ENCODE measurements around the gene SLC6A18.

Gene SLC6A18

GRCh38 chr5:1203968-1204692 lies 21.1 kb upstream of the SLC6A18 start:
- no peak for DNase-seq

- DNase-seq, result no peak
These were observed 20.4 kb upstream of the SLC6A18 start for GRCh38 chr5:1204693-1205242.

DNA sequence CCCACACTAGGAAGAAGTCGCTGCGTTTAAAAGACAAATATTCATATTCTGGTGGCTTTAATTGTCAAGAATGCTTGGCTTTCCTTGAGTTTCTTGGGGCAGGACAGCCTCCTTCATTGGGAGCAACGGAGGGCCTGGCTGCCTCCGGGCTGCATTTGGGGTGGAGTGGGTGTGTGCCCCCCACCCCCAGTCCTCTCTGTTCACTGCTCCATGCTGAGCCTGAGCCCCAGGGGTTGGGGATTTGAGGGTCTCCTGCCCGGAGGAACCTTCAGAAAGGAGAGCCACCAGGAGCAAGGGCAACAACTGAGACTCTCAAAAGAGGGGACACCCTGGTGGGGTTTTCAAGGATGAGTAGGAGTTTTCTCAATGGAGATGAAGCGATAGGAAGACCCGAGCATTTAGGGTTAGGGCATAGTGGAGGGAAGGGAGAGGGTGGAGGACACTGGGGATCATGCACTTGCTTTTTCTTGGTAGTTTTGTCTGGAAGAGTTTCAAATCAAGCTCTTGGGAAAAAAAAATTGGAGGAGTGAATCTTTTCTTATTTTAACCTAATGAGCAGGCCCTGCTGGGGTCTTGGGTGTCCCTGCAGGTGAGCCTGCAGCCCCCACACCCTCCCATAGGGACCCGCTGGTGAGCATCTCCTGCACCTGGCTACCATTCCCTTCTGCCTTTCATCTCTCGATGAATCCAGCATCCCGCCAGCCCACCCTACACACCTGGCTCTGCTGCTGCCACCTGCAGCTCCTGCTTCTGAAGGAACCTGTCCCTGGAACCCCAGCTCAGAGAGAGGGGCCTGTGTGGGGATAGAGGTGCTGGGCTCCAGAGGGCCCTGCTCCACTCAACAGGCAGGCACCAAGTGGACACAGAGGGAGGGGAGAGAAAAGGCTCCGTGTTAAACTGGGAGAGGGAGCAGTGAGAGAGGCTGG lies 19.7 kb upstream of the SLC6A18 start:
- no peak for DNase-seq

DNA sequence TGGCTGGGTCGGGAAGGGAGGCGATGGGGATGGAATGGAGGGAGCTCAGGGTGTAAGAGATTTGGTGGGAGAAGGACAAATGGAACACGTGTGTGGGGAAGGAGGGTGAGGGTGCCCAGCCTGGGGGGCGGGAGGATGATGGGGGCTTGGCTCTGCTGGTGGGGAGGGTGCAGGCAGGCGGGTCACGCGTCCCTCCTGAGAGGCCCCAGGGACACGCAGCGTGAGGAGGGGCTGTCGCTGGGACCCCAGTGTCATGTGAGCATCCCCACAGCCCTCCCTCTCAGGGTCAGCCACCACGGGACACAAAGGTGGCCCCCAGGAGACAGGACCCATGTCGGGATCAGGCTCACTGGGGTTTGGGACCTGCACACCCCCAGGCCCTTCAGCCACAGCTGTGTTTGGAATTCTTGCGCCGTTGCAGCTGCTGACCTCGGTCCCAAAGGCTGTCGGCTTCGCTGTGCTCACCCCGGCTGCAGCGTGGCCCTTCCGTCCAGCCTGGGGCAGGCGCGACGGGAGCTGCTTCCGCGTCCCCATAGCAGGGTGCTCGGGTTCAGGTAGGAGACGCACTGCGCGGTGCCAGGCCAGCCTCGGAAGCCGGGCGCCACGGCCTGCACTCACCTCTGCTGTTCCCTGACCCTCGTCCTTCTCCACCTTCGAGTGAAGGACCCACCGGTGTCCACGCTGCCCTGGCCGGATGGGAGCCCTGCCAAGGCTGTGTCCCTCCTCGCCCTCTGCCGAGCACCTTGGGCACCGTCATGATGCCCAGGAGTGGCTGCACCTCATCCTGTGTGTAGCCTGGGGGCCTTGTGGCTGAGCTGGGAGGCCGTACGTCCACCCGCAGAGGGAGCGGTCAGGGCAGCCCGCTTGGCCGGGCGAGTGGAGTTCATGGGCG lies 18.4 kb upstream of the SLC6A18 start:
- DNase-seq, result no peak

GRCh38 chr5:1207555-1207954 lies 17.6 kb upstream of the SLC6A18 start:
- no peak for DNase-seq

GRCh38 chr5:1208221-1208742 lies 16.9 kb upstream of the SLC6A18 start:
- no peak for DNase-seq

DNA sequence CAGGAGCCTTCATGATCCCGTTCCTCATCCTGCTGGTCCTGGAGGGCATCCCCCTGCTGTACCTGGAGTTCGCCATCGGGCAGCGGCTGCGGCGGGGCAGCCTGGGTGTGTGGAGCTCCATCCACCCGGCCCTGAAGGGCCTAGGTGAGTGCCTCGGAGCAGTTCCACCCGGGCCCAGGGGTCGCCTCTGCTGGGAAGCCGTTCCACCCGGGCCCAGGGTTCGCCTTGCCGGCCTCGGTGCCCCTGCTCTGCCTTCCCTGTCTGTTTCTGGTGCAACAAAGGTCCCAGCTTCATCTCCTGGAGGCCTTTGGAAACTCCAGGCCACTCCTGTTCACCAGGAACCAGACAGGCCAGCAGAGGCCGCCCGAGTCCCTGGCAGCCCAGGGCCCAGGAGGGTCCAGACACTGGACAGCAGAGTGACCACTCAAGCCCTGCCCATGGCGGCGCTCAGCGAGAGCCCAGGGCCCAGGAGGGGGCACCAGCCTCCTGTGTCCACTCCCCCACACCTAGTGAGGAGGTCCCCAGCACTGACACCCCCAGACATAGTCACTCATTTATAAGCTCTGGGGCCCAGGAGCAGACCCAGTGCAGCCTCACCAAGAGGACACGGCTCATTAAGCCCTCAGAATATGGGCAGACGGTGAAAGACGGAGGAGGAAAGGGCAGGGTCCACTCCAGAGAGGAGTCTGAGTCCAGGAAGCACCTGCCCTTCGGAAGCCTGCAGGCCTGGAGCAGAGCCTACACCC lies 16.3 kb upstream of the SLC6A18 start:
- DNase-seq, result no peak

GRCh38 chr5:1209489-1209852 lies 15.7 kb upstream of the SLC6A18 start:
- no peak for DNase-seq

DNA sequence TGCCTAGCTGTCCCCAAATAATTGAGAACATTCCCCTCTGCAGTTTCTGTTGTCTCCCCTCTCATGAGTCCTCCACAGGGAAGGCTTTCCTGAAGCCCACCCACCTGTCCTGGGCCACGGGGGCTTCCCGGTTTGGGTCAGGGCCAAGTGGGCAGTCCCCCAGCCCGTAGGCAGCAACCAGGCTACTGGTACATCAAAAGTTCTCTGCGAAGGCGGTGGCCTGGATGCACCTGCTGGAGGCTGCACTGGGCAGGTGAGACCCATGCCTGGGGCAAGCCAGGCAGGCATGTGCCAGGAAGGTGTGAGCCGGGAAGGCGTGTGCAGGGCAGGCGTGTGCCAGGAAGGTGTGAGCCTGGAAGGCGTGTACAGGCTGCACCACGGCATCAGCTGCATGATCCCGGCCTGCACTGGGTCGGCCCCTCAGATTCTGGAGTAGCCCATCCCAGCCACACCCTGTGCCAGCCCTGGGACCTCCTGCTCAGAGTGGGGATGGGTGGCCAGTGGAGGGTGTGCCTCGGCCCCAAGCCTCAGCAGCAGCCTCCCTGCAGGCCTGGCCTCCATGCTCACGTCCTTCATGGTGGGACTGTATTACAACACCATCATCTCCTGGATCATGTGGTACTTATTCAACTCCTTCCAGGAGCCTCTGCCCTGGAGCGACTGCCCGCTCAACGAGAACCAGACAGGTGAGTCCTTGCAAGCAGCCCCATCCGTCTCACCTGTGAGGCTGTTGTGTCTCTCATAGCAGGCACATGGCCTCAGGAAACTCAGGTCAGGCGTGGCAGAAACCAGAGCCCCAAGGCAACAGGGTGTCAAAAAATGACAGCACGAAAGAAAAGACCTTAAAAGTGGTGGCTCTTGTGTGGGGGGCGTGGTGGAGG lies 15.0 kb upstream of the SLC6A18 start:
- no peak for DNase-seq

DNA sequence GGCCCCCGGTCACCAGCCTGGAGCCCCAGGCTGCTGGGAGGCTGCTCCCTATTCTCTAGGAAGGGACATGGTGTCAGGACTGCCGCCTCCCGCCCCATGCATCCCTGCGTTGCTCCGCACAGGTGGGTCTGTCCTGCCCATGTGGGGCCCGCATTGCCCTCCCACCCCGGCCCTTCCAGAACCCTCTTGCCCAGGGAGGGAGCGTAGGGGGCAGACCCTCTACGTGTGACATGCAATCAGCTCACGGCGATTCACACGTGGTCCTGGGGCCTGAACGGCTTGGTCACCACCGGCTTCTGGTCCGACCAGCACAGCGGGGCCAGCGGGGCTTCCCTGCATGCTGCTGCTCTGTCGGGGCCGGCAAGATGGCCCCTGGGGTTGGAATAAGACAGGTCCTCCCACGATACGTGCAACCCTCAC lies 14.3 kb upstream of the SLC6A18 start:
- DNase-seq, result no peak

DNA sequence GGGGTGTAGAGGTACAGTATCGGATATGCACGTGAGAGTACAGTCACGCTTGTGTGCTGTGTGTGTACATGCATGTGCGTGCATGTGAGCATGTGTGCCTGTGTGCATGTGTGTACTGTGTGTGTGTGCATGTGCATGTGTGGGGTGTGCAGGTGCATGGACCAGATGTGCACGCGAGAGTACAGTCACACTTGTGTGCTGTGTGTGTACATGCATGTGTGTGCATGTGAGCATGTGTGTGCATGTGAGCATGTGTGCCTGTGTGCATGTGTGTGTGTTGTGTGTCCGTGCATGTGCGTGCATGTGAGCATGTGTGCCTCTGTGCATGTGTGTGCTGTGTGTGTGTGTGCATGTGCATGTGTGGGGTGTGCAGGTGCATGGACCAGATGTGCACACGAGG lies 13.5 kb upstream of the SLC6A18 start:
- DNase-seq, result no peak

DNA sequence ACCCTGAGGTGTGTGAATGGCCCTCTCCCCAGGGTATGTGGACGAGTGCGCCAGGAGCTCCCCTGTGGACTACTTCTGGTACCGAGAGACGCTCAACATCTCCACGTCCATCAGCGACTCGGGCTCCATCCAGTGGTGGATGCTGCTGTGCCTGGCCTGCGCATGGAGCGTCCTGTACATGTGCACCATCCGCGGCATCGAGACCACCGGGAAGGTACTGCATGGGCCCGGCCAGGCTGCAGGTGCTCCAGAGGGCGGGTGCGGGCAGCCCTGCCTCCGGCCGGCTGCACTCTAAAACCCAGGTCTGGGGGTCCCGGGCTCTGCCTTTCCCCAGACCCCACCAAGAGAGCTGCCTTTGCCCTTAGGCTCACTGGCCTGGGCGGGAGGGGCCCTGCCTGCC lies 12.9 kb upstream of the SLC6A18 start:
- DNase-seq, result no peak

- DNase-seq, result no peak
These were observed 12.3 kb upstream of the SLC6A18 start for GRCh38 chr5:1212881-1213280.

GRCh38 chr5:1213508-1214162 lies 11.5 kb upstream of the SLC6A18 start:
- DNase-seq, result no peak

GRCh38 chr5:1214163-1214935 lies 10.8 kb upstream of the SLC6A18 start:
- DNase-seq, result no peak

GRCh38 chr5:1214936-1215220 lies 10.3 kb upstream of the SLC6A18 start:
- DNase-seq, result no peak

DNA sequence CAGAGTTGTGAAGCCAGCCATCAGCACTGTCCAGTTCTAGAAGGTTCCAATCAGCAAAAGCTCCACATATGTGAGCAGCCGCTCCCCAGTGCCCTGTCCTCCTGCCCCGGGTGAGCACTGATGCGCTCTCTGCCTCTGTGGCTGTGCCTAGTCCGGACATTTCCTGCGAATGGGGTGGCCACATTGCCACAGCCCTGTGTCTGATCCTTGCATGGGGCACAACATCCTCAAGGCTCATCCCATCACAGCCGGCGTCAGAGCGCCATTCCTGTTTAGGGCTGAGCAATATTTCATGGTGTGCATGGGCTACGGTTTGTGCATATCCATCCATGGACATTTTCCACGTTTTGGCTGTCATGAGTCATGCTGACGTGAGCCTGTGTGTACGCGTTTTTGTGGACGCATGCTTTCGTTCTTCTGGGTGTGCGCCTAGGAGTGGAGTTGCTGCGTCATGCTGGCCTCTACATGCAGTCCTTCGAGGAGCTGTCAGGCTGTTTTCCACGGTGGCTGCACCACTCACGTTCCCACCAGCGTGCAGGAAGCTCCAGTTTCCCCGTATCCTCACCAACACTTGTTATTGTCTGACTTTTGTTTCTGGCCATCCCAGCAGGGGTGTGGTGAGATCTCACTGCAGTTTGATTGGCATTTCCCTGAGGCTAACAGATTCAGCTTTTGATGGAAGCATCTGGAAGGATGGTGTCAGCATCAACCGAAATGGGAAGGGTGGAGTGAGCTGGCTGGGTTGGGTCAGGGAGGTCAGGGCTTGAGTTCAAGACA lies 9.7 kb upstream of the SLC6A18 start:
- no peak for DNase-seq

GRCh38 chr5:1216211-1216917 lies 8.8 kb upstream of the SLC6A18 start:
- no peak for DNase-seq
